Esophagus squamous epithelium (tissue), 5 donors: ENCODE data around the gene GXYLT1. TPM values are rescaled to one million over a fixed set of nuclear protein-coding genes. Genes with fewer than 3 reads are reported as not detected.

Source experiments
- DNase-seq: peaks from one replicate; lab custom pipeline; 2025; lab: John Stamatoyannopoulos, UW
- H3K27ac ChIP-seq, 4 donors: fragments of 200-600 bp; sonication (generic); one replicate each; pipeline ENCODE4 v1.5.1; 2016 to 2019; ENCODE audit warnings: mild to moderate bottlenecking in 1 of 4
- H3K27me3 ChIP-seq, 4 donors: fragments of 200-600 bp; sonication (generic); 1 replicate in 3 of 4; 2 replicates in 1 of 4; pipeline versions ENCODE4 v1.5.1 to v1.6.0; 2017 to 2021; ENCODE audit warnings: antibody characterized with exemption in 1 of 4
- H3K36me3 ChIP-seq, 3 donors: fragments of 200-600 bp; sonication (generic); one replicate each; pipeline ENCODE4 v1.5.1; 2016 to 2019
- H3K4me1 ChIP-seq, 3 donors: fragments of 200-600 bp; sonication (generic); one replicate each; pipeline ENCODE4 v1.5.1; 2017 to 2019
- H3K4me3 ChIP-seq, 4 donors: fragments of 200-600 bp; sonication (generic); 1 replicate in 3 of 4; 2 replicates in 1 of 4; pipeline ENCODE4 v1.5.1; 2016 to 2019; ENCODE audit warnings: mild to moderate bottlenecking in 2 of 4, moderate library complexity in 1 of 4
- H3K9me3 ChIP-seq, 3 donors: fragments of 200-600 bp; sonication (generic); one replicate each; pipeline ENCODE4 v1.5.1; 2016 to 2019
- CTCF ChIP-seq, 6 experiments: fragments of 450-650 bp in 4 of 6; fragments of 200-600 bp in 2 of 6; sonication (generic) in 2 of 6; IDR thresholded peaks; one replicate each; pipeline ENCODE4 v1.5.1; 2016 to 2019; ENCODE audit warnings: antibody characterized with exemption in 6 of 6, mild to moderate bottlenecking in 4 of 6, moderate library complexity in 4 of 6
- POLR2A ChIP-seq, 4 donors: fragments of 450-650 bp; IDR thresholded peaks; one replicate each; pipeline ENCODE4 v1.6.1; 2017; ENCODE audit warnings: antibody characterized with exemption in 4 of 4, mild to moderate bottlenecking in 4 of 4, moderate library complexity in 3 of 4
- WGBS, 2 donors: methylation state at CpG; one replicate each; pipeline ENCODE4 v1.1.5; 2018; 5-methylcytosine and 5-hydroxymethylcytosine counted together
- intact Hi-C: fragments of 100-400 bp; cut with DNase I; formaldehyde crosslinking; loops from one replicate; pipeline ENCODE4 v1.15.0; 2022
- total RNA-seq, 4 donors: library from RNA; depleted of rRNA; stranded (reverse); fragments of >200 nt; gene quantifications; one replicate each; pipeline ENCODE4 v1.1.0, GENCODE V29; 2016
- donor health status: DM: yes; HTN: yes; CAD: no.

Gene GXYLT1
- total RNA-seq, 4 donors from 2014 or later, result 6.8 to 14.1 (median 7.4) TPM

- H3K27me3 ChIP-seq, result no peaks in the 10 kb centered on the region
- intact Hi-C loops, result no loop called here
- 82 to 89% methylated on average over 4 of the region's 4 CpGs for WGBS, 2 donors
- peaks cover 0 to 15% (median 0%) of the 10 kb centered on the region in 3 donors for H3K36me3 ChIP-seq
- no peak for DNase-seq
- no peaks in the 10 kb centered on the region for H3K4me1 ChIP-seq
- H3K9me3 ChIP-seq, result no peaks in the 10 kb centered on the region
- TF ChIP-seq CTCF (IDR thresholded peaks at IDR 0.05) (no peak), POLR2A (IDR thresholded peaks at IDR 0.05) (no peak)
- no peak overlapping the region for H3K4me3 ChIP-seq
- H3K27ac ChIP-seq, result no peak overlapping the region
These were observed 41.5 kb downstream of the GXYLT1 start for GRCh38 chr12:42103155-42103554.

GRCh38 chr12:42102720-42103119 is 42.0 kb downstream of the GXYLT1 start:
- Histone ChIP-seq H3K4me3 (no peak overlapping the region), H3K4me1 (no peaks in the 10 kb centered on the region), H3K9me3 (no peaks in the 10 kb centered on the region), H3K27ac (no peak overlapping the region), H3K36me3 (peaks cover 0 to 11% (median 0%) of the 10 kb centered on the region in 3 donors), H3K27me3 (no peaks in the 10 kb centered on the region)
- 95 to 97% methylated on average over 3 of the region's 3 CpGs for WGBS, 2 donors
- DNase-seq, result no peak
- TF ChIP-seq POLR2A (IDR thresholded peaks at IDR 0.05) (no peak), CTCF (IDR thresholded peaks at IDR 0.05) (no peak)
- intact Hi-C loops, result no loop called here

- no peak overlapping the region for H3K4me3 ChIP-seq
- H3K27ac ChIP-seq, result no peak overlapping the region
- WGBS, 2 donors, result 44 to 76% methylated on average over 4 to 9 of the region's 9 CpGs
- H3K27me3 ChIP-seq, result no peaks in the 10 kb centered on the region
- no peak for TF ChIP-seq POLR2A (IDR thresholded peaks at IDR 0.05)
- no peak for TF ChIP-seq CTCF (IDR thresholded peaks at IDR 0.05)
- H3K4me1 ChIP-seq, result no peaks in the 10 kb centered on the region
- DNase-seq, result no peak
- H3K9me3 ChIP-seq, result no peaks in the 10 kb centered on the region
- intact Hi-C loops, result no loop called here
- peaks cover 0 to 24% (median 0%) of the 10 kb centered on the region in 3 donors for H3K36me3 ChIP-seq
These were observed 45.2 kb downstream of the GXYLT1 start for GRCh38 chr12:42099433-42099832.

- DNase-seq, result no peak
- 69 to 71% methylated on average over 5 of the region's 5 CpGs for WGBS, 2 donors
- Histone ChIP-seq H3K9me3 (no peaks in the 10 kb centered on the region), H3K4me1 (no peaks in the 10 kb centered on the region), H3K4me3 (no peak overlapping the region), H3K27ac (no peak overlapping the region), H3K36me3 (peaks cover 0 to 37% (median 0%) of the 10 kb centered on the region in 3 donors), H3K27me3 (no peaks in the 10 kb centered on the region)
- intact Hi-C loops, result no loop called here
- TF ChIP-seq POLR2A (IDR thresholded peaks at IDR 0.05), result no peak
- no peak for TF ChIP-seq CTCF (IDR thresholded peaks at IDR 0.05)
These were observed 46.7 kb downstream of the GXYLT1 start for GRCh38 chr12:42097971-42098370.

GRCh38 chr12:42094277-42094676 is 50.4 kb downstream of the GXYLT1 start:
- intact Hi-C loops, result no loop called here
- no peaks in the 10 kb centered on the region for H3K4me1 ChIP-seq
- no peak for DNase-seq
- WGBS, 2 donors, result 71 to 79% methylated on average over 5 of the region's 5 CpGs
- no peaks in the 10 kb centered on the region for H3K27me3 ChIP-seq
- peaks cover 0 to 47% (median 0%) of the 10 kb centered on the region in 3 donors for H3K36me3 ChIP-seq
- H3K27ac ChIP-seq, result no peak overlapping the region
- no peak overlapping the region for H3K4me3 ChIP-seq
- H3K9me3 ChIP-seq, result no peaks in the 10 kb centered on the region
- TF ChIP-seq POLR2A (IDR thresholded peaks at IDR 0.05), result no peak
- TF ChIP-seq CTCF (IDR thresholded peaks at IDR 0.05), result no peak
